T-helper 1 cell treated with Interleukin-12 subunit alpha and Interleukin-12 subunit beta and Interleukin-4 antibody, amounts not matched to agents 30 μg/mL and 1 μg/mL, for 36 hours (primary cell): ENCODE results near the gene ZNF778.

Source experiments
- H3K27ac Mint-ChIP-seq: one replicate; pipeline ENCODE4 v1.8.0; 2021; ENCODE audit warnings: mild to moderate bottlenecking, mixed read lengths
- H3K27me3 Mint-ChIP-seq: one replicate; pipeline ENCODE4 v1.8.0; 2021; ENCODE audit warnings: low read depth, mixed read lengths
- H3K36me3 Mint-ChIP-seq: one replicate; pipeline ENCODE4 v1.8.0; 2021; ENCODE audit warnings: low read depth, mixed read lengths
- H3K4me1 Mint-ChIP-seq: one replicate; pipeline ENCODE4 v1.8.0; 2021; ENCODE audit warnings: low read depth, mixed read lengths
- H3K4me3 Mint-ChIP-seq: one replicate; pipeline ENCODE4 v1.8.0; 2021; ENCODE audit warnings: mild to moderate bottlenecking, moderate library complexity, mixed read lengths
- H3K9me3 Mint-ChIP-seq: one replicate; pipeline ENCODE4 v1.8.0; 2021; ENCODE audit warnings: mixed read lengths

Gene ZNF778

DNA sequence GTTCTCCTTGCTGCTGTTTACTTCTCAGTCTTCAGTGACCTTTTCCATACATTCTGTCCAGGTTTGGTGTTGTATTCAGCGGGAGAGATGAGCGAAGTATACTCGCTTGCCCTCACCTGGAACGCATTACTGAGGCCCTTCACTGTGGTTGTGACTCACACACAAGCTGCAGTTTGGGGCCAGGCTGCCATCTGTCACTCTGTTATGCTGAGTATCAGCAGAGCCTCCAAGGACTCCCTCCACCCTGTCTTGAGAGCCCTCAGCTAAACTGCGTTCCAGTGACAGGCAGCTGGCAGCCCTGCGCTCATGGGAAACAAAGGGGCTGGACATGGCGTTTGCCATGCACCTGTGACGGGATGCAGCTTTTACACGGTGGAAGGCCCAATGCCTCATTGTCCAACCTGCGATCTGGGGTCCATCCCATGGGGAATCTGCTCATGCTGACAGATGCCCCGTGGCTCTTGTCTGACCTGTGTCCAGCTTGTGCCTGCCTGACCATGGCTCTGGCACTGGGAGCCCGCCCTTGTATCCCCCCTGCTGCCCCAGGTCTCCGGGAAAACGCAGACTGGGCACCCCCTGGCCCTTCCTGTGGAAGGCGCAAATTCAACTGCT, 6.5 kb upstream of the ZNF778 start:
- Mint-ChIP-seq H3K27me3 (peaks cover 4% of the 10 kb centered on the region), H3K4me3 (no peak overlapping the region), H3K4me1 (no peaks in the 10 kb centered on the region), H3K27ac (no peak overlapping the region), H3K9me3 (no peaks in the 10 kb centered on the region), H3K36me3 (no peaks in the 10 kb centered on the region)

DNA sequence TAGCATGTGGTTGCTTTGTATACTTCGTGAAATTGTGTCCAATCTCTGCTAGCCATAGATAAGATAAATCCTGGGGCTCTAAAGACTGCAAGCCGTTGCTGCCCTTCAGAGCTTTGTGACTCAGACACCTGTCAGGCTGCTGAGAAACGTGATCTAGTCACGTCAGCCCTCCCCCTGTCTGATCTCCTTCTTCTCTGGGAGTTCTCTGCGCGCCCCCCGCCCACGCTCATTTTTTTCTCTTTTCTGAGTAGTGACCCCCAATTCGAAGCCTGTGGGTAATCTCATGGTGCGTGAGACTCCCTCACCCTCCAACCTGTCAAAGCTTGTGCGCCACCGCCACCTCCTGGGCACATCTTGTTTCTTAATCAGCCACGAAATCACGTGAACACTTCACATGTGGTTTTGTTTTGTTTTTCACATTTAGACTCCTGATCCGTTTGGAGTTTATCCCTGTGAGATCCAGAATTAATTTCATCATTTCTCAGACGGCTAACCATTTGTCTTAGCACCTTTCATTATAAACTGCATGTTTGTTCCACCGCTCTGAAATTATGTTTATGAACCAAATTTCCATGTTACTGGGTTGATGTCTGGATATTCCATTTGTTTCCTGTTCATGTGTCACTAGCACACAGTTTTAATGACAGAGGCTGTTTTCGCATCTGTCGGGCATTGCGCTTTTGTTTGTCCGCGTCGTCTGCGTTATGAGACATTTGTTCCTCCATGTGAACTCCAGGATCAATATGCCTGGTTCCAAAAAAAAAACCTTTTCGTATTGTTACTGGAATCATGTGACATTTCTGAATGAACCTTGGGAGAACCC, 977 bp upstream of the ZNF778 start:
- Mint-ChIP-seq H3K27me3 (no peaks in the 10 kb centered on the region), H3K4me1 (peaks cover 18% of the 10 kb centered on the region), H3K27ac (peak overlapping the region; percentile 62), H3K4me3 (peak overlapping the region; percentile 91), H3K36me3 (peaks cover 5% of the 10 kb centered on the region), H3K9me3 (no peaks in the 10 kb centered on the region)

- H3K4me1 Mint-ChIP-seq = peaks cover 18% of the 10 kb centered on the region
- H3K36me3 Mint-ChIP-seq = peaks cover 9% of the 10 kb centered on the region
- H3K27me3 Mint-ChIP-seq = no peaks in the 10 kb centered on the region
- no peaks in the 10 kb centered on the region for H3K9me3 Mint-ChIP-seq
- H3K4me3 Mint-ChIP-seq = peak overlapping the region; percentile 91
- peak overlapping the region; percentile 62 for H3K27ac Mint-ChIP-seq
These were observed 440 bp upstream of the ZNF778 start for GRCh38 chr16:89217138-89217387.

- H3K4me1 Mint-ChIP-seq = peaks cover 18% of the 10 kb centered on the region
- H3K36me3 Mint-ChIP-seq = peaks cover 21% of the 10 kb centered on the region
- no peak overlapping the region for H3K27ac Mint-ChIP-seq
- H3K9me3 Mint-ChIP-seq = no peaks in the 10 kb centered on the region
- H3K27me3 Mint-ChIP-seq = no peaks in the 10 kb centered on the region
- peak overlapping the region; percentile 58 for H3K4me3 Mint-ChIP-seq
These were observed 1.9 kb downstream of the ZNF778 start for GRCh38 chr16:89219365-89219764.

GRCh38 chr16:89221604-89222003, 4.1 kb downstream of the ZNF778 start:
- H3K4me3 Mint-ChIP-seq = no peak overlapping the region
- peaks cover 41% of the 10 kb centered on the region for H3K36me3 Mint-ChIP-seq
- peaks cover 11% of the 10 kb centered on the region for H3K9me3 Mint-ChIP-seq
- H3K27ac Mint-ChIP-seq = no peak overlapping the region
- no peaks in the 10 kb centered on the region for H3K27me3 Mint-ChIP-seq
- H3K4me1 Mint-ChIP-seq = peaks cover 13% of the 10 kb centered on the region

DNA sequence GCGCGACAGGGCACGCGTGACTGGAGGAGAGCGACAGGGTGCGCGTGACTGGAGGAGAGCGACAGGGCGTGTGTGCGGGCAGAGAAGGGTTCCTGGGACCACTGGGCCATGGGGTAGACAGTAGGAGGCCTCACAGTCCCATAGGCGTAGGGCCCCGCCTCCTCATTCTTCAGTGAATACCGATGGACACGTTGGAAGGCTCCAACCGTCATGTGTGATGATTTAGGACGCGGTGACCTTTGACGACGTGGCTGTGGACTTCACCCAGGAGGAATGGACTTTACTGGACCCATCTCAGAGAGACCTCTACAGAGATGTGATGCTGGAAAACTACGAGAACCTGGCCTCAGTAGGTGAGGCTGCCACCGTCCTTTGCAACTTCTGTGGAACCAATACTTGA, 5.4 kb downstream of the ZNF778 start:
- Mint-ChIP-seq H3K9me3 (peaks cover 22% of the 10 kb centered on the region), H3K27ac (no peak overlapping the region), H3K27me3 (no peaks in the 10 kb centered on the region), H3K4me3 (no peak overlapping the region), H3K36me3 (peaks cover 54% of the 10 kb centered on the region), H3K4me1 (peaks cover 10% of the 10 kb centered on the region)

DNA sequence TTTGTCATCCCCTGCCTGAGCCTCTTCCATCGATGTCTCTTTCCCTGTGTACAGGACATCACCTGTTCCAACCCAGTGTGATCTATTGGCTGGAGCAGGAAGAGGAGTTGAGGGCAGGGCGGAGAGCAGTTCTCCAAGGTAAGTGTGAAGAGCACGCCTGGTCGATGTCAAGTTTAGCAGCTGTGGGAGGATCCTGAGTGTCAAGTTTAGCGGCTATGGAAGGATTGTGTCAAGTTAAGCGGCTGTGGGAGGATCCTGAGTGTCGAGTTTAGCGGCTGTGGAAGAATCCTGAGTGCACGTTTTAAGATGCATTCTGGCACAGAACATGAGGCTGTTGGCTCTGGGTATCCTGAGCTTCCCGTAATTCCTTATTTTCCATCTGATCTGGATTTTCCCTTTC, 7.2 kb downstream of the ZNF778 start:
- peaks cover 2% of the 10 kb centered on the region for H3K4me1 Mint-ChIP-seq
- no peak overlapping the region for H3K27ac Mint-ChIP-seq
- no peak overlapping the region for H3K4me3 Mint-ChIP-seq
- peaks cover 34% of the 10 kb centered on the region for H3K9me3 Mint-ChIP-seq
- H3K27me3 Mint-ChIP-seq = no peaks in the 10 kb centered on the region
- peaks cover 67% of the 10 kb centered on the region for H3K36me3 Mint-ChIP-seq

DNA sequence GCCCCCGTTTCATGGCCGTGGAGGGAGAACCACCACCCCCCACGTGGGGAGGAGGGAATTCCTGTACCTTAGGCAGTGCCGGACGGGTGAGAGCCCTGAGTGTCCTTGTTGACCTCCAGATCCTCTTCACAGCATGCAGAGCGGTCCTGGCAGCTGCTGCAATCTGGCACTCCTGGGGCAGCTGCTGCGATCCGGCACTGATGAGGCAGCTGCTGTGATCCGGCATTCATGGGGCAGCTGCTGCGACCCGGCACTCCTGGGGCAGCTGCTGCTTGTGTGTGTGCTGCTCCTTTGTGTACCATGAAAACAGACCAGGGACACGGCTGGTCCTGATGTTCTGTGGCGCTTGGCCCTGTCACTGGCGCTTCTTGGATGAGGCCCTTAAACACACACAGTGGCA, 12.8 kb downstream of the ZNF778 start:
- no peak overlapping the region for H3K4me3 Mint-ChIP-seq
- H3K27me3 Mint-ChIP-seq = no peaks in the 10 kb centered on the region
- H3K9me3 Mint-ChIP-seq = peaks cover 49% of the 10 kb centered on the region
- no peak overlapping the region for H3K27ac Mint-ChIP-seq
- H3K4me1 Mint-ChIP-seq = no peaks in the 10 kb centered on the region
- peaks cover 87% of the 10 kb centered on the region for H3K36me3 Mint-ChIP-seq

DNA sequence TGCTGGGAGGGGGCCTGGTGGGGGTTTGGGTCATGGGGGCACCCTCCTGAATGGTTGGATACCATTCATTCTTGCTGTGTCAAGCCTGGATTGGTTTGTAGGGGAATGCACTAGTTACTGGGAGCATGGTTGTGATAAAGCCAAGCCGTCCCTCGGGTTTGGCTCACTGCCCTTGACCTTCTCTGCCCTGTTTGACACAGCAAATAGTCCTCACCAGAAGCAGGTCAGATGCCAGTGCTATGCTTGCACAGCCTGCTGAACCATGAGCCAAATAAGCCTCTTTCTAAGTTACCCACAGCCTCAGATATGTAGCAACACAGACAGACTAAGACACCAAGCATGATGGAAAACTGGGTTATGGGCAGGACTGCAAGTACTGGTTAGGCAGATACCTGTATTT, 14.6 kb downstream of the ZNF778 start:
- Mint-ChIP-seq H3K27ac (no peak overlapping the region), H3K4me3 (no peak overlapping the region), H3K9me3 (peaks cover 38% of the 10 kb centered on the region), H3K36me3 (peaks cover 70% of the 10 kb centered on the region), H3K4me1 (no peaks in the 10 kb centered on the region), H3K27me3 (no peaks in the 10 kb centered on the region)

GRCh38 chr16:89233678-89234490, 16.4 kb downstream of the ZNF778 start:
- no peak overlapping the region for H3K27ac Mint-ChIP-seq
- H3K36me3 Mint-ChIP-seq = peaks cover 52% of the 10 kb centered on the region
- peaks cover 21% of the 10 kb centered on the region for H3K9me3 Mint-ChIP-seq
- H3K4me1 Mint-ChIP-seq = no peaks in the 10 kb centered on the region
- no peak overlapping the region for H3K4me3 Mint-ChIP-seq
- no peaks in the 10 kb centered on the region for H3K27me3 Mint-ChIP-seq

DNA sequence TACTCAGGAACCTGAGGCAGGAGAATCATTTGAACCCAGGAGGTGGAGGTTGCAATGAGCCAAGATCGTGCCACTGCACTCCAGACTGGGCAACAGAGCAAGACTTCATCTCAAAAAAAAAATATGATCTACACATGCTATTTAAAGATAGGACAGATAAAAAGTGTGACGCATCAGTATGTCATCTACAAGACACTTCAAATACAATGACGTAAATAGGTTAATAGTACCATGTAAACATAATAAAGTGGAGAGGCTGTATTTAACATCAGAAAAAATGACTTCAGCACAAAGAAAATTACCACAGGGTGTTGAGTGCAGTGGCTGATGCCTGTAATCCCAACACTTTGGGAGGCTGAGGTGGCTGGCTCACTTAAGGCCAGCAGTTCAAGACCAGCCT, 20.2 kb downstream of the ZNF778 start:
- H3K4me3 Mint-ChIP-seq = no peak overlapping the region
- H3K27me3 Mint-ChIP-seq = no peaks in the 10 kb centered on the region

DNA sequence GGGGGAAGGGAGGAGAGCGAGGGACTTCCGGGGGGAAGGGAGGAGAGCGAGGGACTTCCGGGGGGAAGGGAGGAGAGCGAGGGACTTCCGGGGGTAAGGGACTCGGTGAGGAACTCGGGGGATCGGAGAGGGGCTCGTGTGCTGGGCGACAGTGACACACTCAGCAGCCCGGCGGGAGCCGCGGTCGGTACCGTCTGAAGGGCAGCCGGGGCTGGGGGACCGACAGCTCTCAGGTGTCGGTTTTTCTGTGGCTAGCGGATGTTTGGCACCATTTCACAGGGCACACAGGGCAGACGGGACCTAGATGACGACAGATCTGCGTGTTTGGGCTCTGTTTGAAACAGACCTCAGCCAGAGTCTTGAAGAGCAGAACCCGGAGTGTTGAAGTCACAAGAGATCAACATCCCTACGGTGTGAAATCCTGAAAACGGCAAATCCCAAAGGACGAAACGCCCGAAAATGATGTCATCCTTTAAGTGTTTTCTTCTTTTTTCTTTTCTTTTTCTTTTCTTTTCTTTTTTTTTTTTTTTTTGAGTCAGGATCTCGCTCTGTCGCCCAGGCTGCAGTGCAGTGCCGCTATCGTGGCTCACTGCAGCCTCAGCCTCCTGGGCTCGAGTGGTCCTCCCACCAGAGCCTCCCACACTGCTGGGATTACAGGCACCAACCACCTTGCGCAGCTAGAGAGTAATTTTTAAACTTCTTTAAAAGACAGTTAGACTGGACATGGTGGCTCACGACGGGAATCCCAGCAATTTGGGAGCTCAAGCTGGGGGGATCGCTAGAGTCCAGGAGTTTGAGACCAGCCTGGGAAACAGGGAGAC, 23.9 kb downstream of the ZNF778 start:
- Mint-ChIP-seq H3K27me3 (no peaks in the 10 kb centered on the region), H3K36me3 (no peaks in the 10 kb centered on the region), H3K9me3 (no peaks in the 10 kb centered on the region), H3K27ac (peak overlapping the region; percentile 100), H3K4me1 (no peaks in the 10 kb centered on the region), H3K4me3 (peak overlapping the region; percentile 99)

More for the DNA sequence above, 20.2 kb downstream of the ZNF778 start:
- peaks cover 16% of the 10 kb centered on the region for H3K36me3 Mint-ChIP-seq
- H3K27ac Mint-ChIP-seq = no peak overlapping the region
- H3K9me3 Mint-ChIP-seq = peaks cover 7% of the 10 kb centered on the region
- H3K4me1 Mint-ChIP-seq = no peaks in the 10 kb centered on the region

DNA sequence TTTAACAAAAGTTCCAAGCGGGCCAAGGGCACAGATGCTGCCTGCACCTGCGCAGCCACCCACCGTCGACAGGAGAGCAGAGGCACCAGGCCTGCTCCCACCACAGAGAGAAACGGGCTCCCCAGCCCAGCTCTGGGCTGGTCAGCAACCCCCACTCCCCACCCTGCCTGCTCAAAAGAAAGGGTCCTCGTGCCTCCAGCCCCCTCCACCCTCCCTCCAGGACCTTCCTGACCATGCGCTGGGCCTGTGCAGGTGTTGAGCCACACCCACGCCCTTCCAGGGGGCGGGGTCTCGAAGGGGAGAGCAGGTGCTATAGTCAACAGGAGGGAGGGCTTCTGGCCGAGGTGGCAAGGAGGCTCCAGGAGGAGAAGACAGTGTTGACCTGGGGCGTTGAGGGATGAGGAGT, 25.3 kb downstream of the ZNF778 start:
- H3K27me3 Mint-ChIP-seq = no peaks in the 10 kb centered on the region
- H3K36me3 Mint-ChIP-seq = no peaks in the 10 kb centered on the region
- peak overlapping the region; percentile 34 for H3K27ac Mint-ChIP-seq
- H3K9me3 Mint-ChIP-seq = no peaks in the 10 kb centered on the region
- H3K4me1 Mint-ChIP-seq = no peaks in the 10 kb centered on the region
- H3K4me3 Mint-ChIP-seq = no peak overlapping the region

DNA sequence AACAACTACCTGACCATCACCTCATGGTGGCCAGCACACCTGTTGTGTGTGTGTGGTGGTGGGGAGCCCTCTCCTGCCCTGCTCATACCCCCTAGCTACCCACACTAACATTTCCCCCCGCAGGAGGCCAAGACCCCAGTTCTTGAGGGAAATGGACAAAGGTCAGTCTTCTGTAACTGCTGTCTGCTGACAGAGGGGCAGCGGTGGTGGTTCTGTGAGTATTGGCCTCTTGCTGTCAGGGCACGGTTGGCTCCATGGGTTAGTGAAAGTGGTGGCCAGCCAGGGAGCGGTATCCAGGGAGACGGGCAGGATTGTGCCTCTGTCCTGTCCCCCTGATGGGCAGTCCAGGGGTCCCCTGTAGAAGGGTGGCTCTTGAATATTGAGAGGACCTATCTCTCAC, 26.2 kb downstream of the ZNF778 start:
- no peaks in the 10 kb centered on the region for H3K4me1 Mint-ChIP-seq
- no peaks in the 10 kb centered on the region for H3K9me3 Mint-ChIP-seq
- peak overlapping the region; percentile 5 for H3K4me3 Mint-ChIP-seq
- no peaks in the 10 kb centered on the region for H3K27me3 Mint-ChIP-seq
- no peak overlapping the region for H3K27ac Mint-ChIP-seq
- no peaks in the 10 kb centered on the region for H3K36me3 Mint-ChIP-seq
